Measurements from ENCODE around the gene CTTN. TPM values are rescaled to one million over a fixed set of nuclear protein-coding genes. Genes with fewer than 3 reads are reported as not detected.

Gene CTTN
- total RNA-seq, 1 experiment from 2014 or later, result 224 TPM

GRCh38 chr11:70421123-70421522, 22.8 kb downstream of the CTTN start:
- H3K23me2 ChIP-seq (ENCODE audit: insufficient read length, low read depth, low read length, poor library complexity, severe bottlenecking), result no peaks in the 10 kb centered on the region
- no peak overlapping the region for H3T11ph ChIP-seq (ENCODE audit: low read length)
- Mint-ChIP-seq H3K4me3 (no peak overlapping the region), H3K36me3 (ENCODE audit: insufficient read depth in 1 of 3, low read depth in 3 of 3) (peaks cover 69 to 91% (median 91%) of the 10 kb centered on the region in 3 experiments; a peak in 6 of 7 replicates), H3K27me3 (ENCODE audit: low read depth) (no peaks in the 10 kb centered on the region), H3K27ac (no peak overlapping the region), H3K4me1 (peaks cover 15 to 21% of the 10 kb centered on the region in 2 experiments), H3K9me3 (no peaks in the 10 kb centered on the region)
- H2AK5ac ChIP-seq (ENCODE audit: insufficient read length, low read length), result no peak overlapping the region
- H3K18ac ChIP-seq (ENCODE audit: insufficient read length, low read depth, low read length), result no peak overlapping the region
- H2AFZ ChIP-seq (ENCODE audit: low read length), result no peak overlapping the region
- H2BK120ac ChIP-seq (ENCODE audit: low read depth, low read length, poor library complexity, severe bottlenecking), result no peak overlapping the region
- H2BK5ac ChIP-seq (ENCODE audit: insufficient read length, low read length), result no peak overlapping the region
- H4K91ac ChIP-seq (ENCODE audit: insufficient read length, low read depth, low read length), result no peak overlapping the region
- no peak overlapping the region for H3K23ac ChIP-seq (ENCODE audit: insufficient read length, low read depth, low read length)
- H4K5ac ChIP-seq (ENCODE audit: insufficient read length, low read depth, low read length), result no peak overlapping the region
- no CpG with 5 or more reads among the region's 13 CpGs for WGBS (ENCODE audit: extremely low coverage, insufficient read length, low lambda C conversion rate)
- no peak overlapping the region for H2BK15ac ChIP-seq (ENCODE audit: low read depth, low read length)
- H3K4ac ChIP-seq (ENCODE audit: low read depth, low read length), result no peak overlapping the region
- H4K20me1 ChIP-seq (ENCODE audit: control insufficient read depth, insufficient read depth, insufficient read length), result no peaks in the 10 kb centered on the region
- H3K79me1 ChIP-seq (ENCODE audit: insufficient read depth, low read depth, low read length, poor library complexity, severe bottlenecking), result no peaks in the 10 kb centered on the region
- H3K4me2 ChIP-seq (ENCODE audit: insufficient read depth, insufficient read length, low read length), result no peak overlapping the region
- no peaks in the 10 kb centered on the region for H3K9me3 ChIP-seq (ENCODE audit: control insufficient read depth, low read depth, low read length)
- H2BK12ac ChIP-seq (ENCODE audit: insufficient read length, low read depth, low read length), result no peak overlapping the region
- H3K27me3 ChIP-seq (ENCODE audit: insufficient read depth, low read length), result no peaks in the 10 kb centered on the region
- no peak for DNase-seq
- TF ChIP-seq CTCF (conservative IDR thresholded peaks at IDR 0.05), result no peak
- no peaks in the 10 kb centered on the region for H3K79me2 ChIP-seq (ENCODE audit: insufficient read depth, low read length)
- H3K56ac ChIP-seq (ENCODE audit: insufficient read length, low read depth, low read length), result no peak overlapping the region
- no peak overlapping the region for H3K27ac ChIP-seq (ENCODE audit: insufficient read length, low read depth, low read length)
- H3K14ac ChIP-seq (ENCODE audit: insufficient read depth, low read length), result no peak overlapping the region
- H2BK20ac ChIP-seq (ENCODE audit: low read depth, low read length, poor library complexity, severe bottlenecking), result no peak overlapping the region
- no peaks in the 10 kb centered on the region for H3K4me1 ChIP-seq (ENCODE audit: insufficient read depth, low read length)
- no peak overlapping the region for H4K8ac ChIP-seq (replicated peaks; ENCODE audit: insufficient read length, low read depth, low read length)
- H3K9ac ChIP-seq (ENCODE audit: extremely low read depth, insufficient read length, low read length), result no peak overlapping the region

All from H9 (cell line).